Activated CD8-positive, alpha-beta memory T cell treated with anti-CD3 and anti-CD28 coated beads, Interleukin-2, amount 50 U/mL, for 24 hours (primary cell): Measurements from ENCODE around the gene CCND1.

ENCODE experiments used
- DNase-seq: peaks from one replicate; pipeline ENCODE4 v3.0.0-alpha.2; 2020; ENCODE audit errors: extremely low read depth

Gene CCND1

GRCh38 chr11:69641681-69642548 is 959 bp downstream of the CCND1 start:
- no peak for DNase-seq

- DNase-seq: no peak
Measured at GRCh38 chr11:69642549-69642912, 1.6 kb downstream of the CCND1 start.

DNA sequence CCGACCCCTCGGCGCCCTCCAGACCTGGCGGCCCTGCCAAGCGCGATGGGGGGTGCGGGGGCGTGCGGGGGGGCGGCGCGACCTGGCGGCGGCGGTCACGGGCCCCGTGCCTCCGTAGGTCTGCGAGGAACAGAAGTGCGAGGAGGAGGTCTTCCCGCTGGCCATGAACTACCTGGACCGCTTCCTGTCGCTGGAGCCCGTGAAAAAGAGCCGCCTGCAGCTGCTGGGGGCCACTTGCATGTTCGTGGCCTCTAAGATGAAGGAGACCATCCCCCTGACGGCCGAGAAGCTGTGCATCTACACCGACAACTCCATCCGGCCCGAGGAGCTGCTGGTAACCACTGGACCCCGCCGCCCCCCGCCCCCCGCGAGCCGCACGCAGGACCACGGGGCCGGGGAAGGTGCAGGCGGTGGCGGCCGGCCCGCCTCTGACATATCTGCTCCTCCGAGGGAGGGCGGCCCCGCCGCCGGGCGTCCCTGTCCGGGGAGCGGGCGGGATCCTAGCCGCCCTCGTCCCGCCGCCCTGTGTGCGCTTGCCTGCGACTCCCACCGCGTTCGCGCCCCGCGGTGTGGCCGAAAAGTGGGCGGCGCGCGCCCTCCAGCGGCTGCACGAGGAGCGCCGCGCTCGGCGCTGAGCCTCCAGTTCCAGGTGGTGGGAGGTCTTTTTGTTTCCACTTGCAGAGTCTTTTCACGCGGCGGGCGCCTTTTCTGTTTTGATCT is 2.1 kb downstream of the CCND1 start:
- DNase-seq: peak; percentile 27

- no peak for DNase-seq
Measured at GRCh38 chr11:69643646-69644045, 2.7 kb downstream of the CCND1 start.

- DNase-seq: no peak
Measured at GRCh38 chr11:69644071-69644961, 3.4 kb downstream of the CCND1 start.

DNA sequence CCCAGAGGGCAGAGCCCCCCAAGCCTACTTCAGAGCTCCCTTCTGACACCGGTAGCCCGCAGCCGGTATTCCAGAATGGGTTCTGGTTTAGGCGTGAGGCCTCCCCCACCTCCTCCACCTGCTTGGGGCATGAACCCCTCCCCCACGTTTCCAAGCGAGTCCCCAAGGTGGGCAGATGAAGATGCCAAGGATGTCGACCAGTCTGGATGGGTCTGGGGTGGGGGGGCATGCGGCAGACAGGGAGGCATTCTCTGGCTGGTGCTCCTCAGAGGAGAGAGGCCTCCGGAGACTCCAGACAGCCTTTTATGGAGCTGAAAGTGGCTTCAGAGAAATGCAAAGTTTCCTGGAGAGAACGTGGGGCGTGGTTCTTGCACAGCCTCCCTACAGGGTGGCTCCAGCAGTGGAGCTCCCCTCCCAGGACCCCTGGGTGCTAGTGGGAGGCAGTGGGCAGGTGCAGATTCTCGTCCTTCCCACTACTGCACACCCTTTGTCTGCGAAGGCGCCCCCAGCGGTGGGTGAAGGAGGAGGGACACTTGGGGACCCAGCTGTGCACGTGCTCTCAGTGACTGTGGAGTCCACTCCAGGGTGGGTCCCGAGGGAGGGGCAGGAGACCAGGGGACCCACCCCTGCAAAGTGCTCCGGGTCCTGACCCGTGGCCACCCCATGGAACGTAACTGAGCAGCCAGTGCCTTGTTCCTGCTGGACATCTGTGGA is 4.2 kb downstream of the CCND1 start:
- DNase-seq: no peak

- no peak for DNase-seq
Measured at GRCh38 chr11:69645801-69646492, 5.0 kb downstream of the CCND1 start.

GRCh38 chr11:69646493-69647389 is 5.8 kb downstream of the CCND1 start:
- DNase-seq: no peak

GRCh38 chr11:69647390-69647748 is 6.4 kb downstream of the CCND1 start:
- no peak for DNase-seq

DNA sequence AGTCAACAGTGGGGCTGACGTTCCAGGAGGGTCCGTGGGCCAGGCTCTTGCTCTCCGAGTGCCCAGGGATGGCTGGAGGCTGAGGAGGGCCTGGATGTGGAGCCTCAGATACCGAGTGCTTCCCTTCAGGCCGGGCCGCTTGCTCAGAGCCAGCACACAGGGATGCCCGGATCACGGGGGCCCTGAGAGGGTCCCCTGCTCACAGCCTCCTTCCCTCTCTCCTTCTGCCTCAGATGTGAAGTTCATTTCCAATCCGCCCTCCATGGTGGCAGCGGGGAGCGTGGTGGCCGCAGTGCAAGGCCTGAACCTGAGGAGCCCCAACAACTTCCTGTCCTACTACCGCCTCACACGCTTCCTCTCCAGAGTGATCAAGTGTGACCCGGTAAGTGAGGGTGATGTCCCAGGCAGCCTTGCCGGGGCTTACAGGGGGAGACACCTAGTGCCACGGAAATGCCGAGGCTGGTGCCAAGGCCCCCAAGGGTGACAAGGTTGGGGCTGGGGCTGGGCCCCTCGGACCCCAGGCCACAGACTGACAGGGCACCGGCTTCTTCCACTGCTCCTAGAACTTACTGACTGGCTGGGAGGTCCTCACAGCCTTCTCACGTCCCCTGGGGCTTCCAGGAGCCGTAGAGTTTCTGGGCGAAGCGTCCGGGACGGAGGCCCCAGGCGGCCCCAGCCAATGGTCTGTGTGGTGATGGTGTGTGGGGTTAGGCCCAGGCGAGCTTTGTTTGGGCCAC is 7.0 kb downstream of the CCND1 start:
- no peak for DNase-seq

GRCh38 chr11:69648679-69649575 is 8.0 kb downstream of the CCND1 start:
- DNase-seq: no peak

GRCh38 chr11:69649576-69649900 is 8.6 kb downstream of the CCND1 start:
- DNase-seq: no peak

DNA sequence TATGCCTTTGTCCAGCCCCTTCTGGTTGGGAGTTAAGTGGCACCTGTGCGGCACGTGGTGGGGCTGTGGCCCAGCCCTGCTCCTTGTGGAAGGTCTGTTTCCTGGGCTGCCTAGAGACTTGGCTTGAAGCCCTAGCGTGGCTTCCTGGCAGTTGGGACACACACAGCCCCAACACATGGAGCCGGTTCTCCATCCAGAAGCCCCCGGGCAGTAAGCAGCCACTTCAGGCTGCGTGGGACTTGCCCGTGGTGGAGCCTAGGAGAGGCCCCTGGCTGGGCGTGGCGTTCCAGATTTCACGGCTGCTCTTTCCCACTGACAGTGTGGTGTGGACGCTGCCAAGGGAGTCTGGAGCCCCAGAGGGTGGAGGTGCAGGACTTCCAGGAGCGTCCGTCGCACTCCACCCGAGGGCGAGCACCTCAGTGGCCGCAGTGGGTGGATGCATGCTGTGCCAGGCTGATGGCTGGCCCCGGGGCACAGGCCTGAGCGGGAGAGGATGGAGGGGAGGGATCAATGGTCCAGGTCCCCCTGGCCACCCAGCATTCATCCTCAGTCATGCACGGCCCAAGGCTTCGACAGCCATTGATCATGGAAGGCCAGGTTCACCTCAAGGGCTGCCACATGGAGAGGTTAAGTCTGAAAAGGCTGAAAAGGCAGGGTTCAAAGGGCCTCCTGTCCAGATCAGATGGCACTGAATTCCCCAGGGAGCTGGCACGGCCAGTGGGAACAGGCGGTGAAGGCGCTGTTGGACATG is 9.3 kb downstream of the CCND1 start:
- no peak for DNase-seq

GRCh38 chr11:69650832-69651344 is 9.9 kb downstream of the CCND1 start:
- no peak for DNase-seq

GRCh38 chr11:69651834-69652620 is 11.1 kb downstream of the CCND1 start:
- DNase-seq: no peak

GRCh38 chr11:69652999-69653398 is 12.0 kb downstream of the CCND1 start:
- DNase-seq: no peak
